Activated CD4-positive, alpha-beta T cell treated with anti-CD3 and anti-CD28 coated beads, Interleukin-10, Interleukin-2, amounts not matched to agents 100 ng/mL and 50 ng/mL, durations not matched to agents 16 hours and 8 hours (primary cell): ENCODE results near the gene FAM229A.
"Not testable (repeated sequence)": the region's sequence is repeated elsewhere in the genome, so short reads cannot be mapped to it uniquely, and the experiment has no call there.

Experiments
- DNase-seq: peaks from one replicate; pipeline ENCODE4 v3.0.0-alpha.2; 2020

Gene FAM229A

DNA sequence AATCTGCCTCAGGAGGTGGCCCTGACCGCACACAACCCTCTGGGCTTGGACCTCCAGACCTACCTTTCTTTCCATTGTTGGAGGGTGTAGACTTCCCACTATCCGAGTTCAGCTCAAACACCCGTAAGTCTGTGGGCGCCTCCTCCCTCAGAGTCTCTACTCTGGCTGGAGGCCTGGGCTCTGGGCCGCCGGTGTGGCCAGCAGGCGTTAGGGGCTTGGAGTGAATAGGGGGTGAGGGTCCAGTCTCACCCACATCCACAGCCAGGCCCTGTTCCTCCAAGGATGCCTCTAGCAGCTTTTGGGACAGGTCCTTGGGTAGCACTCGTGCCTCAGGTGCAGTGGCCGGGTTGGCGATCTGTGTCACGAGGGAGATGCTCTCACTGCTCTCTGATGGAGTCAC, 13.9 kb upstream of the FAM229A start:
- DNase-seq, result no peak

DNA sequence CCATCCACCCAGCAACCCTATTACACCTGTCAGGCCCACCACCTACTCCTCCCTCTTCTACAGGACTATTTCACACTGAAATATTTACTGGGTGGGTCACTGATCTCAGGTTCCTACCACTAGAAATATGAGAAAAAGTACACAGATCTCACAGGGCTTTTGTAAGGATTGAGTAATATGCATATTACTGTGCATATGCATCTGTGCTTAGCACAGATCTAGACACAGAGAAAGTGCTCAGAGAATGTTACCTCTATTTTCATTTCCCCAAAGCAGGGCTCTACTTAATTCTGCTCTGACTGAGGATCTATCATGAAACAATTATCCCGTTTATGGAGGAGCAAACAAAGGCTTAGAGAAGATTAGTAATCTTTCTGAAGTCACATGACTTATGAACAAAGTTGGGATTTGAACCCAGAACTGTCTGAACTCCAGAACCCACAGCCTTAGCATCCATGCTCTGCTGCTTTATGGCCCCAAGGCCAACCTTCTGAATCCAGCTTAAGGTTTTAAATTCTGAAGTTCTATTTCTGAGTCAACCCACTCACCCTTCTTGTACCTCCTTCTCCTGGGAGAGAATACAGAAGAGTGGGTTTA, 11.8 kb upstream of the FAM229A start:
- DNase-seq, result no peak

DNA sequence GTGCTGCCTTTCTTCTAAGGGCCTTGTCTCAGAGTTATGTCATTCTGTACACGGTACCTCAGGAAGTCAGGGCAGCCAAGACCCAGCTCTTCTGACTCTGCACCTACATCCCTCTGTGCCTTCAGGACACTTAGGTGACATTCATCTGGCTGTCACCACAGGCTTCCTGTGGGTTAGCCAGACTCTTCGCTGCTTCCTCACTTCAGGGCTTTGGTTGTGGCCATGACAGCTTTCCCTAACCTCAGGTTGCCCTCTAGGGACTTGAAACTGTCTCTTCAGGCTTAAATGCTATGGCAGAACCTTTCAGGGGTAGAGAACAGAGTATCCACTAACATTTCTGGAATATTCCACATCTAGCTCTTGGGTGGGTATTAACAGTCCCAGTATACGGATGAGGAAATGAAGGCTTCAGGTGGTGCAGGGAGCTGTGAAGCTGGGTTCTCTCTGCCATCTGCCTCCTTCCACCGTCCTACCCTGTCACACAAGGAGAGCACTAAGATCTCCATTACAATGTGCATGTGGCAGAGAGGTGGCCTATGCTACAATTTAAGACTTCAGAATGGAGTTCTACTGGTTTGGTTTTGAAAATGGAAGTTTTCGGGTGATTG, 10.0 kb upstream of the FAM229A start:
- peak; percentile 71 for DNase-seq

DNA sequence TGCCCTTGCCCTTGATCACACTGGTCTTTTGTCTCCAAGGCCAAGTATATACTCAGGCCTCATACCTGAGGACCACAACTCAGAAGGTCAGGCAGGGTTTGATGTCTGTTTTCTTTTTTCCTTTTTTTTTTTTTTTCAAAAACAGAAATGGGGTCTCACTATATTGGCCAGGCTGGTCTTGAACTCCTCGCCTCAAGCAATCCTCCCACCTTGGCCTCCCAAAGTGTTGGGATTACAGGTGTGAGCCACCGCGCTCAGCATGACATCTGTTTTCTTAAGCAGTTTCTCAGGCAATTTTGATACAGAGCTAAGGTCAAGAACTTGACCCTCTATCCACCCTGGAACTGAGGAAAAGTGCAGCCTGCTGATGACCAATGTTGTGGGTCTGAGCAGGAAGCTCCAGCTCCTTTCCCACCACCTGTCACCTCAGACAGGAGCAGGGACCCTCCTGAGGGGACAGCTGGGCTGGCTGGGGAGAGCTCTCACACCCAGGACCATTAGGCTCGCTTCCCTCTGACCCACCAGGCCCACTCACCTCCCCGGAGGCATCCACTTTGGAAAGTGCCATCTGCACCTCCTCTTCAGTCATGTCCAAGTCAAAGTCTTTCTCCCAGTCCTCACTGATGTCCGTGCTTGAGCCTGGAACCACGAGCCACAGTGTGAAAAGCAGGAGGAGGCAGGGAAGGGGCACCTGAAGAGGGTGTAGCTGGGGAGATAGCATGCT, 5.8 kb upstream of the FAM229A start:
- DNase-seq, result no peak

DNA sequence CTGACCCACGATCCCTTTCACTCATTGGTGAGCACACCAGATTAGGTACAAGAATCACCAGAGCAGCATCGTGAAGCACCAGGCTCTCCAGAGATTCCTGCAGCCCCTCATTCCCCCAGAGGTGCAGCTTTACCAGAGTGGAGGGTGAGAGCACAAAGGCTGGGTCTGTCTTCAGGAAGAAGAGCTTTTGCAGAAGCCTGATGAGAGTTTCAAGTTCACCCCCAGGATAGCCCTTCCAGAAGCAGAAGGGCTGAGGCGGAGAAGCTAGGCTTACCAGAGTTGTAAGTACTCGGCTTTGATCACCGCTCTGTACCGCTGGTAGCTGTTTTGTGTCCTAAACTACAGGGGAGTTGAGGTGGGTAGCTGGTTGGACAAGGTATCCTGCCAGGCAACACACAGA, 3.2 kb upstream of the FAM229A start:
- no peak for DNase-seq

DNA sequence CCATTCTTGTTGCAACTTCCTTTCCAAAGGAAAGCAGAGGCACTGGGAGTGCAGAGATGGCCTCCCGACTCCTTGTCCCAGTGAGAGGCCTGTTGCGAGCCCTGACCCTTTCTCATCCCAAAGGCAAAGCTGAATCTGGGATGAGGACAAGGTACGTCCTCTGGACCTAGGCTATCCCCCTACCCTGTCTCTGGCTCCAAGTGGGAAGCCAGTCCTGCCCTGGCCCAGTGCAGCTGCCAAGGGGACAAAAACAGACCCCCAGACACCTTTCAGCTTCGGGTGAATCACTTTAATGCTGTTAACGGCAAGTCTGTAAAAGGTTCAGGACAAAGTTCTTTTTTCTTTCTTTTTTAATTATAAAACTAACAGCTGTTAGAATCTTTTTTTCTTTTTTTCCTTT, 2.6 kb upstream of the FAM229A start:
- no peak for DNase-seq

DNA sequence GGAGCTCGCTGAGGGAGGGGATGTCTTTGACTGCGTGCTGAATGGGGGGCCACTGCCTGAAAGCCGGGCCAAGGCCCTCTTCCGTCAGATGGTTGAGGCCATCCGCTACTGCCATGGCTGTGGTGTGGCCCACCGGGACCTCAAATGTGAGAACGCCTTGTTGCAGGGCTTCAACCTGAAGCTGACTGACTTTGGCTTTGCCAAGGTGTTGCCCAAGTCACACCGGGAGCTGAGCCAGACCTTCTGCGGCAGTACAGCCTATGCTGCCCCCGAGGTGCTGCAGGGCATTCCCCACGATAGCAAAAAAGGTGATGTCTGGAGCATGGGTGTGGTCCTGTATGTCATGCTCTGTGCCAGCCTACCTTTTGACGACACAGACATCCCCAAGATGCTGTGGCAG, 1.4 kb upstream of the FAM229A start:
- no peak for DNase-seq

DNA sequence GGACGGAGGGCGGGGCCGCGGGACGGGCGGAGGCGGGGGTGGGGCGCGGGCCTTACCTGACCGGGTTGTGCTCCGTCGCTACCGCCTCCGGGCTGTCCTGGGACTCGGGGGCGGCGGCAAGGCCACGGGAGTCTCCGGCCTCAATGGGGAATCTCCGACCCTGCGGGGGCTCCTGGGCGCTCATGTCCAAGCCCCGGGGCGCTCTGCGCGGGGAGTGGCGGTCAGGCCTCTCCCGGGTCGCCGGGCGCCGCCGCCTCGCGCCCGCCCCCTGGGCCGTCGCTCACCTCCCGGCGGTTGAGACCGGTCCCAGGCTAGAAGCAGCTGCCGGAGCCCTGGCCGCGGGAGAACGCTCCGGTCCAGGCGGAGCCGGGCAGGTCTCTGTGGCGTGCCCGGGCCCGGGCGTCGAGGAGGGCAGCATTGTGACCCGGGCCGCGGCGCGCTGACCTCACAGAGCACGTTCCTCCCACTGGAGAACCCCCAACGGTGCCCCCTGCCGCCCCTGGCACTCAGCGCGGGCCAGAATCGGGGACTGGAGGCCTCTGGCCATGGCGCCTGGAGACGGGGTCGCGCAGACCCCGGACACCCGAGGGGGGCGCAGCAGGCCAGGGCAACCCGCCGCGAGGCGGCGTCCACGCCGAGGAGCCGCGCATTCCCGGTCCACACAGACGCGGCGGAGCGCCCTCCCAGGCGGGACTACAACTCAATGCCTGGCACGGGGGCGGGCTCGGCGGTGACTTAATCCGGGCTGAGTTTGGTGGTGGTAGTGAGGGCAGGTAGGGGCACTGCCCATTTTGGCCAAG, 411 bp downstream of the FAM229A start:
- DNase-seq, result no peak

DNA sequence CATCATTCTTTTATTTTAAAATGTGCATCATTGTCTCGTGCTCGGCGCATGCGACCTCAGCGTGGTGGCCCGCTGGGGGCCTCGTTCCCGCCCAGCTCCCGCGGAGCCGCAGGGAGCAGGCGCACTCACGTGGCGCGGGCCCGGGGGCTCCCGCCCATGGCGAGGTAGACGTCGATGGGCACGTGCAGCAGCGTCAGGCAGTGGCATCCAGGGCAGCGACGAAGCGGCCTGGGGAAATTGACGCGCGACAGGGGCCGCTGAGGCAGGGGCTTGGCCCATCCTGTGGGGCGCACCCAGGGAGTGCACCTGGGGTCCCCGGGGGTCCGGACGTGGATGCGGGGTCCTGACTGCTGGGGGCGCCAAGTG, 994 bp downstream of the FAM229A start:
- no peak for DNase-seq

DNA sequence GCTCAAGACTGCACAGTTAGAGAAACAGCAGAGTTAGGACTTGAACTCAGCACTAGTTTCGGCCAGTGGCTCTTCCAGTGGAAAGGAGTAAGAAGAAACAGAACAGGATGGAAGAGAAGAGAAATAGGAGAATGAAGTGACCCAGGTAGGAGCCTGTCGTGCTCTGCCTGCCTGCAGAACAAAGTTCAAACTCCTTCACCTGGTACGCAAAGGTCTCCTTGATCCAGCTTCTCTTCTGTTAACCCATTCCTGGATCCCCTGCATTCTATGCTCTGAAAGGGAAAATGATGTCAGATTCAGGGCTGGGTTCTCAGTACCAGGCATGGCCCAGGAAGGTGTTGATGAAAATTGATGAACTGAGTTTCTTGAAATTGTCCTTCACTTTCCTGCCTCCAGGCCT, 3.9 kb downstream of the FAM229A start:
- no peak for DNase-seq

DNA sequence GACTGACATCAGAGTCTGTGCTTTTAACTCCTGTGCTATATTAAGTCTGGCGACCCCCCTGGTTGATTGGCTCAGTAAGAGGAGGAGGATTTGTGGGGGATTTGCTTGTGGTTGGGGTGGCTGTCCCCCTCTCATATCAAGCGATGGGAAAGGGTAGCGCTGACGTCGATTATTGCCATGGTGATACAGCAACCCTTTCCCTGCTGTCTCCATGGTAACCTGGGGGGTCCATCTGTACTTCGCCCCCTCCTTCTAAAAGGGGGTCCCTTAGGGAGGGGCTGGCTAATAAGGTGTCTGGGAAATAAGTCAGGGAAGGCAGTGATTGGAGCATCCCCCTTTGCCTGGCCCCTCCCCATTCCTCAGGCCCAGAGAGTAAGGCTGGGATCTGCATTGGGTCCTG, 4.7 kb downstream of the FAM229A start:
- no peak for DNase-seq

DNA sequence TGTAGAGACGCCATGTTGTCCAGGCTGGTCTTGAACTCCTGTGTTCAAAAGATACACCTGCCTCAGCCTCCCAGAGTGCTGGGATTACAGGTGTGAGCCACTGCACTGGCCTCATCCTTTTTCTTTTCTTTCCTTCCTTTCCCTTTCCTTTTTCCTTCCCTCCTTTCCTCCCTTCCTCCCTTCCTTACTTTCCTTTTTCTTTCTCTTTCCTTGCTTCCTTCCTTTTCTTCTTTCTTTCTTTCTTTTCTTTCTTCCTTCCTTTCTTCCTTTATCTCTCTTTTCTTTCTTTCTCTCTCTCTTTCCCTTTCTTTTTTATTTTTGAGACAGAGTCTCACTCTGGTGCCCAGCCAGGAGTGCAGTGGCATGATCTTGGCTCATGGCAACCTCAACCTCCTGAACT, 5.8 kb downstream of the FAM229A start:
- no peak for DNase-seq

DNA sequence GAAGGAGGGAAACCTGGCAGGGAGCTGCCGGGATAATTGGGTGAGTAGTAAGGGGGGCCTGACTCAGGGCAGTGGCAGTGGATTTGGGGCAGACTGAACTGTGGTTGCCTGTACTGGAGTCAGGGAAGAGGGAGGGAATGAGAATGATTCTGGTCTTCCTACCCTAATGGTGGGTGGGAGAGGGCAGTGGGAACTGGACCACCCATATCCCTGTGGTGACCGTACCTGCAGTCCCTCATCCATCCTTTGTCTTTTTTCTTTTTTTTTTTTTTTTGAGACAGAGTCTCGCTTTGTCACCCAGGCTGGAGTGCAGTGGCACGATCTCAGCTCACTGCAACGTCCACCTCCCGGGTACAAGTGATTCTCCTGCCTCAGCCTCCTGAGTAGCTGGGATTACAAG, 6.5 kb downstream of the FAM229A start:
- DNase-seq, result not testable (repeated sequence)

DNA sequence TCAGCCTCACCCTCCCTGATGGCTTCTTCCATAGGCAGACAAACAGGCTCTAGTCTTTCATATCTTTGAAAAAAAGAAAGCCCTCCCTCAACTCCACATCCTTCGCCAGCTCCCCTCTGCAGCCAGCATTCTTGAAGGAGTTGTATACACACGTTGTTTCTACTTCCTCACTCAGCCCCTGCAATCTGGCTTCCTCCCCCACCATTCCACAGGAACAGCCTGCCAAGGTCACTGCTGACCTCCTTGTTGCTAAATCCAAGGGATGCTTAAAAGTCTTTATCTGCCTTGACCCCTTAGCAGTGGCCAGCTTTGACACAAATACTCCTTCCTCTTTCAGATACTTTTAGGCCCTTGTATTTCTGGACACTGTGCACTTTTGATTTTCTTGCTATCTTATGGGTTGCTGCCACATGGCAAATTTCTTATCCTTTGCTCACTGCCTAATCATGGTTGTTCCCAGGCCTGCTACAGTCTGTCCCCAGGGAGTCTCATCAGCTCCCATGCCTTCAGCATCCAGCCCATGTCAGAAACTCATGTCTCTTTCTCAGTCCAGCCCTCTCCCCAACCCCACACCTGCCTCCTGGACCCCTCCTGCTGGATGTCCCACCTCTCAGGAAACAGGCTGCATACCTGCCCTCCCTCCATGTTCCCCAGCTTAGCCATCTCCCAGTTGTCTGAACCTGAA, 8.3 kb downstream of the FAM229A start:
- DNase-seq, result no peak

DNA sequence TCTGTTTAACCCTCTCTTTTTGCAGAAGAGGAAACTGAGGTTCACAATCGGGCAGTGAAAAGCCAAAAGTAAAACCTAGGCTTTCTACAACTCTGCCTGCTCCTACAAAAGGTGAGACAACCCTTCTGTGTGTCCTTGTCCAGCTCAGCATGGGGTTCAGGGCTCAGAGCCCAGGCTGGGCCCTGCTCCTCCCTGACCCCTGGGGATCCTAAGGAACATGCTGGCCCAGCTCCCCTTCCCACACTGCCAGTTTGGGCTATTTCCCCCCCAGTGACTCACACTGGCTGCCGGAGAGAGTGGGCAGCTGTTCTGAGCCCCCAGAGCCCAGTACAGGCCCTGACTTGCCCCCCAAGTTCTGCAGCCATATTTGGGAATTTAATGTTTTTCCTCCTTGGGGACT, 8.9 kb downstream of the FAM229A start:
- no peak for DNase-seq

DNA sequence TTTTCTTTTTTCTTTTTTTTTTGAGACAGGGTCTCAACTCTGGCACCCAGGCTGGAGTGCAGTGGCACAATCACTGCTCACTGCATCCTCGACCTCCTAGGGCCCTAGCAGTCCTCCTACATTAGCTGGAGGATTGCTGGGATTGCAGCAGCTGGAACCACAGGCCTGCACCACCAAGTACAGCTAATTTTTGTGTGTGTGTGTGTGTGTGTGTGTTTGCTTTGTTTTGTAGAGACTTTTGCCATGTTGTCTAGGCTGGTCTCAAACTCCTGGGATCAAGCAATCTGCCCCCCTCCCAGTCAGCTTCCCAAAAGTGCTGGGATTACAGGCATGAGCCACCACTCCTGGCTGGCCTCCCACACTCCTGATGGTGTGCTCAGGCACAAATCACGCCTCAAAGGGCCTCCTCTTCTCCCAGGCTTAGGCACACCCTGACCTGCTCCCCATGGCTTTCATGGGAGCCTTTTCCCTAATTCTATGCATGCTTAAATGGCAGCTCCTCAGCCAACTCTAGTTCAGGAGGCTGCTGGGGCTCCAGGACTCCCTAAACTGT, 9.4 kb downstream of the FAM229A start:
- DNase-seq, result no peak

DNA sequence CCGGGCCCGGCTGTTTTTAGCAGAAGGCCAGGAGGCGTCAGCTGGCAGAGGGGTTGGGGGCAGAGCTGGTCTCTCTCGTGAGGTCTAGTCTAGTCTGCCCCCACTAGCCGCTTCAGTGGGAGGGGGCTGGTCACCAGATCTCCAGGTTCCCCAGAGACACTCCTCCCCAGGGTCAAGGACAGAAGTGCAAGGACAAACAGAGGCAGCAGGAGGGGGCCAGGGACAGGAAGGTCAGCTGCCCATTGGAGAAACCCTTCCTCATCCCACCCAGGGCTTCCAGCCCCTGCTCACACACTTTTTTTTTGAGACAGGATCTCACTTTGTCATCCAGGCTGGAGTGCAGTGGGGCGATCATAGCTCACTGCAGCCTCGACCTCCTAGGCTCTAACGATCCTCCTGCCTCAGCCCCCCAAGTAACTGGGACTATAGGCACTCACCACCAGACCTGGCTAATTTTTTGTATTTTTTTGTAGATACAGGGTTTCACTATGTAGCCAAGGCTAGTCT, 10.0 kb downstream of the FAM229A start:
- DNase-seq, result no peak

DNA sequence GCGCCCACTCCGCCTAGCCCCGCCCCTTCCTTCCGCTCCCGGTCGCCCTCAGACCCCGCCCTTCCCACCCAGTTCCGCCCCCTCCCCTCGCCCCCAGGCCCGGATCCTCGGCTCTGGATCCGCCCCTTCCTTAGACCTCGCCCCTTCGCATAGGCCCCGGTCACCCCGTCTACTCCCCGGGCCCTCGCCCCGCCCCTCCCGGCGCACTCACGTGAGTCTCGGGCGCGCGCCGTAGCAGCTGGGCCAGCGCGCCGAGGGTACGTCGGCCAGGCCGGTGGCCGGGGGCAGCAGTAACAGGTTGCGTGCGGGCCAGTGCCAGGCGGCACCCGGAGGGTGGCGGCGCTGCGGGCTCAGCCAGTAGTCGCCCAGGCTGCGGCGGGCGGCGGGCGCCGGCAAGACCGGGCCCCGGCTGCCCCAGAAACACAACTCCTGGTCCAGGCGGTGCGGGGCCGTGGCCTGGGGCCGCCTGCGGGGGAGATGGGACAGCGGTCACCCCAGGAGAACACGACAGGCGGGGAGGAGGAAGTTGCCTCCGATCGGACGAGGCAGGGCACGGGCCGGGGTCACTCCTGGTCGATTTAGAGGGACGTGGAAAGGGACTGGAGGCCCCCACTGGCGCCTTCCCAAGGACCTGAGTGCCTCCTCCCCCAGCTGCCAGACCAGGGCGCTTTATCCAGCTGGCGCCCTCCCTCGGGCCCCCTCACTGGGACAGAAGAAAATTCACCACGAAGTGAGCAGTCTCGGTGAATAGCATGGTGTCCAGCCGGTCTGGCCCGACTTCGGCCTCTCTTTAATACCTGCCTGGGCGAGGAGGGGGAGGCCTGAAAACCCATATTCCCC, 10.7 kb downstream of the FAM229A start:
- DNase-seq, result peak; percentile 94

DNA sequence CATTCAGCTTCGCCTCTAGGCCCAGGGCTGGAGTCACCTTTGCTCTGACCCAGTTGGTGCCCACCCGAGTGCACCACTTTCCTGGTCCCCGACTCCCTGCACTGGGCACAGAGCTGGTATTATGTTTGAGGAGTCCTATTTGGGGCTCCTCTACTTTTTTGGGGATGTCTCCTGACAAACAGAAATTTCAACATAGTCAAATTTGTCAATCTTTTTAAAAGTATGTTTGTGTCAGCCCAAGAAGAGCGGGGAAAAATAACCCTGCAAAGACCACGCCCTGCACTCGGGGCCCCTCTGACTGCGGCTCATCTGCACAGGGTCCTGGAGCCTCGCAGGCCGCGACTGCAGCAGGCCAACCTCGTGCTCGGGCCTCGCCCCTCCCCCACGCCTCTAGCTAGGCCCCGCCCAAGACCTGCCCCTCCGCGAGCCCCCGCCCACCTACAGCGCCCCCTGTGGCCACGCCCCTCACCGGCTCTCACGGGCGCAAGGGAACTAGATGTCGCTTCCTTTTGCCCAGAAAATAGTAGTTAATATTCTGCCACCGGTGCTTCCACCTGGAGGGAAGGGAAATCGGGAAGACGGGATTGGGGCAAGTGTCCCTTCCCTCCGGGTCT, 11.4 kb downstream of the FAM229A start:
- peak; percentile 79 for DNase-seq

DNA sequence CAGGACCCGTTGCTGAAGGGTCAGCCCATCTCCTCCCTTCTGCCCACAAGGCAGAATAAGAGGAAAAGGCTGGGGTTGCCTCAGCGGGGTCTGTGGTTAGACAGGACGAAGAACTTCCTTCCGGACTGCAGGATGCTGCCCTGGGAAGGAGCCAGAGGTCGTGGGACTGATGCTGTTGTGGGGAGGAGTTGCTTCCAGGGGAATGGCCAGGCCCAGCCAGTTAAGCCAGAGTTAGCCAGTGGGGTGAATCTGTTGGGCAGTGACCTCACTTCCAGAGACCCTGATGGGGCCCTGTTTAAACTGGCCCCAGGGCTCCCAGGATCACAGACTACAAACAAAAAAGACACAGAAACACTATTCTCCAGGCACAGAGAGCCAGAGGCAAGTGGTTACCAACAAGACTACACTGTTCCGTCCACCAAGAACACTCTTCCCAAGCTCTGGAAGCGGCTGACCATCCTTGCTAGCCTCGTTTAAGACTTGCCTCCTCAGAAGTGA, 13.0 kb downstream of the FAM229A start:
- no peak for DNase-seq

DNA sequence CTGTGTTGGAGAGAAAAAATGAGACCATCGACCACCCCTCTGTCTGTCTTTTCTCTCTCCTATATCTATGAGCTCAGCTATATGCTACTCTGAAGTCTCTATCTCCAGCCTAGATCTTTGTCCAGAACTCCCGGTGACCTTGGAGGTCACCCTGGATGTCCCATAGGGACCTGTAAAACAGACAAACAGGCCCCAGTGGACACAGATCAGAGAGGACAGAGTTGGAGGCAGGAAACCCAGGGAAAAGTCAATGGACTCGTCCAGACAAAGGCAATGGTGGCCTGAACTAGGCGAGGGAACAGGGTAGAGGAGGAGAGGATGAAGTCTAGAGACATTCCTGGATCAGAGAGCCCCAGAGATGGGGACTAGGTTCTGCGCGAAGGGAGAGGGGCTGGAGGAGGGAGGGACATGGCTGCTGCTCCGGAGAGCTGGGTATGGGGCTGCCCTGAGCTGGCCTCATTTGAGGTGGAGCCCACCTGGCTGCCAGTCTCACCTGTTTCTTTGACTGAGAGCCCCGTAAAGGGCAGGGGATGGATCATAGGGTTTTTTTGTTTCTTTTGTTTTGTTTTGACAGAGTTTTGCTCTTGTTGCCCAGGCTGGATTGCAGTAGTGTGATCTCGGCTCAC, 15.6 kb downstream of the FAM229A start:
- DNase-seq, result no peak
